HG03060 (cell line): Measurements from ENCODE around the gene GNG14.
"Not testable (repeated sequence)": the region's sequence is repeated elsewhere in the genome, so short reads cannot be mapped to it uniquely, and the experiment has no call there.

Source experiments
- ATAC-seq: cut with Tn5 transposase; IDR thresholded peaks from one replicate; pipeline ENCODE4 v1.9.1; 2021; ENCODE audit warnings: low read depth, moderate number of reproducible peaks; ENCODE audit not compliant: unreplicated experiment

Gene GNG14

DNA sequence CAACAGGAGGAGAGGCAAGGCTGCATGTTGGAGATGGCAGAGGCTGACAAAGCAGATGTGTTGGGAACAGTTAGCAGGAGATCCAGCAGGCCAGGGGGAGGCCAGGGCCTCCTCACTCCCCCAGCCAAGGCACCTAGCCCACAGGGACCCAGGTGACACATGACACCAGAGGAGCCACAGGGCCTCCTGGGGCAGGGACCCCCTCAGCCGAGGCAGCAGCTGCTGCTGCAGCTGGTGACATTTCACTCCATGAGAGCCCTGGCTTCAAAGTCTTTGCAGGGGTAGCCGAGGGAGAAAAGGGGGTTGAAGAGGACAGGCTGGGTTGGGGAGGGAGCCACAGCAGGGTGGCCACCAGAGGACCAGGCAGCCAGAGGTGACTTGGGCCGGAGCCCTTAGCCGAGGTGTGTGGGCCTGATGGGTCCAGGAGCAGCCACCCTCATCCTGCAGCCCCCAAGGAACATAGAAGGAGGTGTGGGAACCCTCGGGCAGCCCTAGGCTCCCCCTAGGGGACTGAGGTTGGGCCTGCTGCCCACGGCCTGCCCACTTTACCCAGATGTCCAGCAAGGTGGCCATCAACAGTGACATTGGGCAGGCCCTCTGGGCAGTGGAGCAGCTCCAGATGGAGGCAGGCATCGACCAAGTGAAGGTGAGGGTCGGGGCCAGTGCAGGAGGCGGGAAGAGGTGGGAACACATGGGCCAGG, at the start of gene GNG14:
TSS of gene GNG14 (plus strand) at position 503 of the 701 bp plus-strand sequence. CDS start at position 554, 51 bp downstream.
- ATAC-seq: no peak

DNA sequence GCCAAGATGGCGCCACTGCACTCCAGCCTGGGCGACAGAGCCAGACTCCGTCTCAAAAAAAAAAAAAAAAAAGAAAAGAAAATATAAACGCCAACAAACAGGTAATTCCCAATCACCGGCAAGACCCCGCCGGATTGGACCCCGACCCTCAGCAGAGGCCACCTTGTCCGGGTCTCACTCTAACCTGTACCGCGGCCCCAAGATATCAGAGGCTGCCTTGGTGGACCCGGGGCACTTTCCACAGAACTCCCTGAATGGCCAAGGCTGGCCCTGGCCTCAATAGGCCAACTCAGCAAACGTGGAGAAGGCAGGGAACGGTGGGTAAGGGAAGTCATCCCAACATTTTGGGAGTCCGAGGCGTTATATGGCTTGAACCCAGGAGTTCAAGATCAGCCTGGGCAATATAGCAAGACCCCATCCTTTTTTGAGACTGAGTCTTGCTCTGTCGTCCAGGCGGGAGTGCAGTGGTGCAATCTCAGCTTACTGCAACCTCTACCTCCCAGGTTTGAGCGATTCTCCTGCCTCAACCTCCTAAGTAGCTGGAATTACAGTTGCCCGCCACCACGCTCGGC, 49.1 kb upstream of the GNG14 start:
- ATAC-seq: no peak

DNA sequence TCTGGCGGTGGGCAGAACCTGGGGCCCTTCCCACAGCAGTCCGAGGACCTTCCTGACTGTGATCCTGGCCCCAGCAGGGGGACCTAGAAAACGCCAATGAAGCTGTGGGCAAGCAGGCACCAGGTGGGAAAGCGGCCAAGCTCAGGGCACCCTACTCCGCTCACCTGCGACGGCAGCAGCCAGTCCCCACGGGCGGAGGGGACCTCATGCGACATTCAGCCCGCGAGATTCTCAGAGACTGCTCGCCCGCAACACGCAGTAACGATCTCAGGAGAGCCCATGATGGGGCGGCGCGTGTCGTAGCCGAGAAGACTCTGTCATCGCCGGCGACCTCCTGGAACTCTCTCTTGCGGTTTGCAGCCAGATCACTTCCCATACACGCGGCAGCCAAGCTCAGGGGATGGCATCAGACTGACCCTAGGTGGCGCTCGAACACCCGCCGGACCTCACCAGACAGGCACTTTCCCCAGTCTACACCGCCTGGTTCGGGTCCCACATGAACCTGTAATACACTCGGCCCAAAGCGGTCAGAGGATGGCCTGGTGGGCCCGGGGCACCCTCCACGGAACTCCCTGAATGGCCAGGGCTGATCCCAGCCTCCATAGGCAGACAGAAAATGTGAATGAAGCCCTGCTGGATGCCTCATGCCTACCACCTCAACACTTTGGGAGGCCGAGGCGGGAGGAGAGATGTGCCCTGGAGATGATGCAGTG, 47.7 kb upstream of the GNG14 start:
- ATAC-seq: no peak

DNA sequence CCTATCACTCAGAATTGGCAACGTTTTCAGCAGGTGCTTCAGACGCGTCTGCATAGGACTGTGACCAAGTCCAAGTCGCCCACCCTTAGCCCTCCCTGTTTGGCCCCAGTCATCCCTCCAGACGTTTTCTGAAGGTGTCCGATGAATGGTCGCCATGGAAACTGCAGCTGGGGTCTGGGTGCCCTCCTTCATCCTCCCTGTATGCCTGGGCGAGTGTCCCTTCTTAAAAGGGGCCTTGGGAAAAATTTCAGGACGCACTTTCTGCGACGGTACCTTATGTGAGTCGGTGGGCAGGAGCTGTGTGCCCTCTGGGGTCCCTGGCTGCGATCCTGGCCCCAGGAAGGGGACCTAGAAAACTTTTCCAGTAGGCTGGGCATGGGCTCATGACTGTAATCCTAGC, 46.3 kb upstream of the GNG14 start:
- ATAC-seq: no peak

DNA sequence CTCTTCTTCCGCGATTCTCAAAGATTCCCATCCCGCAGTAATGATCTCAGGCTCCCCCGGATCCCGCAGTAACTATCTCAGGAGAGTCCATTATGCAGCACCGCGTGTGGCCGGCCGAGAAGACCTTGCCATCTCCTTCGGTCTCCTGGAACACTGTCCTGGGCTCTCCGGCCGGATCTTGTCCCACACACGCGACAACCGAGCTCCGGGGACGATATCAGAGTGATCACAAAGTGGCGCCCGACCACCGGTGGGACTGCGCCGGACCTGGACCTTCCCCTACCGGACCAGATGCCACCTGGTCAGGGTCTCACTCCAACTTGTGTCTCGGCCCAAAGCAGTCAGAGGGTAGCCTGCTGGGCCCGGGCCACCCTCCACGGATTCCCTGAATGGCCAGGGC, 45.3 kb upstream of the GNG14 start:
- no peak for ATAC-seq

DNA sequence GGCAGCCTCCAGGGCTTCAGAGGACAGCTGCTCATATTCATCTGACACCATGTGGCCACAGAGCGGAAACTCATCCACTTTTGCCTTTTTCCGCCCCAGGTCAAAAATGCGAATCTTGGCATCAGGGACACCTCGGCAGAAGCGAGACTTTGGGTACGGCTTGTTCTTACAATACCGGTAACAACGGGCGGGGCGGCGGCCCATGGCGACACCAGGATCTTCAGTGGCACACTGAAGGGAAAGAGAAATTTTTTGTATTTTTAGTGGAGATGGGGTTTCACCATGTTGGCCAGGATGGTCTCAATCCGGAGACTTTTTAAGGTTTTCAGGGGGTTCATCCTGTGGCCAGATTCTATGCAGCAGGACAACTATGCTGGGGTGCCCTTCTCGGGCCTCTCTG, 44.1 kb upstream of the GNG14 start:
- ATAC-seq: not testable (repeated sequence)

DNA sequence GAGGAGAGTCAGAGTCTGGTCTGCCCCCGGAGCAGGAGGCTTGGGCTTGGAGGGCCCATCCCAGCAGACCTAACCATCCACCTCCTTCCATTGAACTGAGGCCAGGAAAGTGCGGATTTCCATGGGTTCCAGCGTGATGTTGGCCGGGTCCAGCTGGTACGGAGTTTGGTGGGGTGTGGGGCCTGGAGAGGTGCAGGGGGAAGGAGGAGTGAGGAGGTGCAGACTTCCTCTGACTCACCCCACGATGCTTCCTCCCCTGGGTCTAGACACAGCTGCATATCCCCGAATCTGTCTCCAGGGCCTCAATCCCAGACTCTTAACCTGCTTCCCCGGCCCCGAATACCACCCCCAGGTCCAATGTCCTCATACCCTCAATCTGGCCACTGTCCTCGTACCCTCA, 41.2 kb upstream of the GNG14 start:
- ATAC-seq: no peak

DNA sequence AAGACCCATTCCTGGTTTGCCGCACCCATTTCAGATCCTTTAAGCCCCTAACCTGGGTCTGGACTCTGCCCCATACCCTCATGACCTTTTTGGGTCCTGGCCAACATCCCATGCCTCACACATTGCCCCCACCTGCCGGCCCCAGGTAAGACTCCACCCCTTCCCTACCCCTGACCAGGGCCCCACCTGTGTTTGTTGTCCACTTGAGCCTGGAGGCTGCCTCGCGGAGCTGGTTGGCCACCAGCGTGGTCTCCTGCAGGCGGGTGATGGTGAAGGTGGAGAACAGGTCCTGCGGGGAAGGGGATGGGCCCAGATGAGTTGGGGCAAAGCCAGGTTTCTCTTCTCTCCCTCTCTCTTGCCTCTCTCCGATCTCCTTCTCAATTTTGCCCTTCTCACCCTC, 40.8 kb upstream of the GNG14 start:
- ATAC-seq: no peak

DNA sequence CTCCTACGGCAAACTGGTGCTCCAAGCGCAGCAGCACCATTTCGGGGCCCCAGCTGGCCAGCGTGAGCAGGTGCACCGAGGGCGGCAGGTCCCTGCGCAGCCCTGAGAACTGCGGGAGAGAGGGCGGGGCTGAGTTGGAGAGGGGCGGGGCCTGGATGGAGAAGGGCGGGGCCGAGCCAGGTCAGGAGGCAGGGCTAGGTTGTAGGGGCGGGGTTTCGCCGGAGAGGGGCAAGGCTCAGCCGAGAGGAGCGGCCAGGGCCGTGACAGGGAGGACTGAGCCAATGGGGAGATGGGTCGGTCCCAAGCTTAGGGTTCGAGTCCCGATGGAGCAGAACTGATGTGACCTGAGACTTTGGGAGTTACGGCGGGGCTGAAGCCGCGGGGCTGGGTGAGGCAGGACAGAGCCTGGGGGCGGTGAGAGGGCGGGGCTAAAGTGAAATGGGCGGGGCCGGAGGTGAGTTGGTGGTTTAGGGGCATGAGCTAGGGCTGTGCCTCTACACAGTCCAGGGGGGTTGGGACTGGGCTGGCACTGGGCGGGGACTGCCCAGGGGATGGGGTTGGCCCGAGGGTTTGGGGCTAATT, 40.2 kb upstream of the GNG14 start:
- ATAC-seq: no peak

DNA sequence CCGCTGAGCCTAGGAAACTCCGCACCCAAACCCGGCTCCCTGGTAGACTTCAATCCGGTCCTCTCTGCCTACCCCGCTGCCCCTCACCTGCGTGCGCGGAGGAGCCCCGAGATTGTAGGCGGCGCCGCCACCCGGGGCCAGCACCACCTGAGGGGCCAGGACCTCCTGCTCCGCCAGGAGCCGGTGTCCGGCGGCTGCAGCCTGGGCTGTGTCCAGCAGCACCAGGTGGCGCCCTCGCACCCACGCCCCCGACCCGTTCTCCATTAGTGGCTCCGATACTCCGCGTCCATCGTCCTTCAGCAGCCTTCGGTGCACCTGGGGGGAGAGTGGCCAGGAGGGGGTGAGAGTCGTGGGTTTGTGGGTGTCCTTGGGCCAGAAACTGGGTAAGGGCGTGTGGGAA, 39.7 kb upstream of the GNG14 start:
- no peak for ATAC-seq

DNA sequence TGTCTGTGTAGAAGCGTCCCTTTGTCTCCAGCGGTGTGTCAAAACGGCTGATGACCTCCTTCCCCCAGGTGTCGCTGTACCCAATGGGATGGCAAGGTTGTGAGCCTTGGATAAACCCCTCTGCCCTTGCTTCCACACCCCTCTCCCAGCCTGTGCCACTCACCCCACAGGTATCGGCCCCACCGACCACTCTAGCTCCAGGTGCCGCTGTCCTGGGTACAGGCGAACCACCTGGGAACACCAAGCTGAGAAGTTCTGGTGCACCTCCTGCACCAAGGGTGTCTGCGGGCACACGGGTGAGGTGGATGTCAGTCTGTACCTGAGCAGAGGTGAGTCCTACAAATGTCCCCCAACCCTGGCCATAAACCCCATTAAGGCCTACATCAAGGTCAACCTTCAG, 37.9 kb upstream of the GNG14 start:
- ATAC-seq: no peak

DNA sequence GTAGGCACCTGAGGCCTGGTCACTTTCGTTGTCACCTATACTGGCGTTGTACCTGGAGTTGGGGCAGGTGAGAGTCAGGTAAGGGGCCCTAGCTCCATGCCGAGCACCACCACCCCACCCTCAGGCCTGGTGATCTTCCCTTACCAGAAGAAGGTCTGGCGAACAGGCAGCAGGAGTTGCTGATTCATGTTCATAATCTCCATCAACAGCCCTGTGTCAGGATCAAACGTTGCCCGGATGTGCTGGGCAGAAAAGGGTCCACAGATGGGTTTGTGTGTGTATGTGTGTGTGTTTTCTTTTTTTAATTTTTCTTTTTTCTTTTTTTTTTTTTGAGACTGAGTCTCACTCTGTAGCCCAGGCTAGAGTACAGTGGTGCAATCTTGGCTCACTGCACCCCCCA, 35.6 kb upstream of the GNG14 start:
- ATAC-seq: no peak

DNA sequence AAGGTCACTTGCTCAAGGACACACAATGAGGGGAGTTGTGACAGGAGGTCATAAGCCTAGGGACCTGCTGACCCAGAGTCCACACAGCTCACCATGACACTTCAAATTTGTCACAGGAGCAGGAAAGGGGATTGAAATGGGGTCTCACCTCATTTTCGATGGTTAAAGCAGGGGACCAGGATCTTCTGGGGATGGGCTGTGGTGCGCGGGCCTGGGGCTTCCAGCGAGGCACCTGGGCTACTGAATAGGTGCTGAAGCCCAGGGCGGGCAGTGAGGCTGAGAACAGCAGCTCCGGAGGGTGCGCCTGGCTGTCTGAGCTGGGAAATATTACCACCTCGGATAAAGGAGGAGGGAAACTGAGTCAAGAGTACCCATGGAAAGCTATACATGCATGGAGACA, 32.3 kb upstream of the GNG14 start:
- no peak for ATAC-seq

DNA sequence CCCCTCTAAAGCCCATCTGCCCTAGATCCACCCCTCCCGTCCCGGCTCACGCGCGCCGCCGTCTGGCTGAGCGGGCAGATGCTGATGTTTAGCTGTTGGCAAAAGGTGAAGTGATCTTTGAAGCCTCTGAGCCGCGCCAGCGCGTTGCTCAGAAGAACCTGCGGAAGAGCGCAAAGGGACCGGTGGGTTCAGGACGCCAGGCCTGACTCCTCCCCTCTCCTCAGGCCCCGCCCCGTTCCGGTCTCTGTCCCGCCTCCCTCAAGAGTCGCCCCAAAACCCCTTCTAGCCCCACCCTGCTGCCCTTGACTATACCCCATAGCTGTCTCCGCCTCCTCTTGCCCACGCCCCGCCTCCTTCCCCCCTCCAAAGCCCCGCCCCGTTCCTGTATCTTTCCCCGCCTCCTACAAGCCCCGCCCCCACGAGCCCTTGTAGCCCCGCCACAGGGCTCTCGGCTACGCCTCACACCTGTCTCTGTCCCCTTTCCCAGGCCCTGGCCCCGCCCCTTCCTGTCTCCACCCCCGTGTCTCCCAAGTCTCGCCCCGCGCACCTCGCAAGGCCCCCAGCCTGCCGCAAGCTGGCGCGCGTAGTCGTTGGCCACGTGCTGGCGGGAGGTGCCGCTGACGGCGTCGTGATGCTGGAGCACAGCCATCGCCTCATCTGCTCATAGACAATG, 30.8 kb upstream of the GNG14 start:
- ATAC-seq: no peak

DNA sequence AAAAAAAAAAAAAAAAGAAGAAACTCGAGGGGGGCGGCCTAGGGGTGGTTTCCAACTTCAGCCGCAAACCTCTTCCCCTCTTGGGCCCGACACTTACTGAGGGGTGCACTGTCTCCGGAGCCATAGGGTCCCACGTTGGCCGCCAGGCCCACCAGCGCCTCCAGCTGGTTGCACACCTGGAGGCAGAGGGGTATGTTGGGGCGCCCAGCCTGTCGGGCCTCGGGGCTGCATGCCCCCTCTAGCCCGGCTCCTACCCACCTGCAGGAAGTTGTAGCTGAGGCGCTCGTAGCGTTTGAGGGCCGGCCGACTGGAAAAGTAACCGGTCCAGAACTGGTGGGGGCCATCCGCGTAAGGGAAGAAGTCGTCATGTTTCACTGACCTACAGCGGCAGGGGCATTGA, 29.8 kb upstream of the GNG14 start:
- no peak for ATAC-seq

DNA sequence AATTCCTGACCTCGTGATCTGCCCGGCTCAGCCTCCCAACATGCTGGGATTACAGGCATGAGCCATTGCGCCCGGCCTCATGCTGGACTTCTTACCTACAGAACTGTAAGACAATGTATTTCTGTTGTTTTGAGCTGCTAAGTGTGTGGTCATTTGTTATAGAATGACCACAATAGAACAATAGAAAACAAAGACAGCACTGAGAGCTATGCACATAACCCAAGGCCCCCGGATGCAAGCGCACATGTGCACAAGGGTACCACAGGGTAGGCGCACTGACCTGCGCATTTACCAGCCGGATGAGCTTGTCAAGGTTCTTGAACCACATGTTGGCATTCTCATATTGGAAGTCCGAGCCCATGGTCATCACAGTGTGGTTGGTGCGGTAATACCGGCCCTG, 26.8 kb upstream of the GNG14 start:
- ATAC-seq: no peak

DNA sequence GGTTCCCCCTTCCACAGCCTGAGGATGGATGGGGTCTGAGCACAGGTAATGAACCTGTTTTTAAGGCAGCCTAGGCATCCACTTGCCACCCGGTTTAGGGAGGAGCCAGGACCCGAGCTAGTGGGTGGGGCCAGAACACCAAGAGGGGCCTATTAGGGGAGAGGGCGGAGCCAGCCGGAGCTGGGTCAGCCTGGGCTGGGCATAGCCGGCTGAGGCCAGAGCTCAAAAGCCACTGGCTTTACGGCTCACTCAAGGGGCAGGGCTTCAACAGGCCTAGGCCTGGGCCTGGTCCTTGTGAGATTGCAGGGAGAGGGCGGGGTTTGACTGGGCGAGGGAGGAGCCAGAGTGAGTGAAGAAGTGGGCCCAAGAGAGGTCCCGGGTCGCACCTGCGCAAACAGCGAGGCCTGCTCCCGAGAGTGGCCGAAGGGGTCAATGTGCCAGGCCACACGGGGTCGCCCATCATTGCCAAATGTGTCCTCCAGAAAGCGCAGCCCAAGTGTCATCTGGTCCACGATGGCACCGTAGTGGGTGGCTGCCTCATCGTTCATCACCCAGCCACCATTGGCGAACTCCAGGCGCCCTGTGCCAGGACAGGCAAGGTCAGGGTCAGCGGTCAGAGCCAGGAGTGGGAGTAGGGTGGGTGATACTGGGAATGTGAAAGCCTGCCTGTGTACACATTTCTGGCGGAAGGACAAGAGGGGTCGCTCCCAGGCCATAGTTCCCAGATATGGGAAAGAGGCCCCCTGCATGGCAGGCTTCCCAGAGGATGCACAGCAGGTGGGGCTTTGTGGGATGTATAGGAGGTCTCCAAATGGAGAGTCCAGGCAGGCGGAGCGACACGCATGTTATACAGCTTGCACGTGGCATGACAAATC, 23.2 kb upstream of the GNG14 start:
- no peak for ATAC-seq

DNA sequence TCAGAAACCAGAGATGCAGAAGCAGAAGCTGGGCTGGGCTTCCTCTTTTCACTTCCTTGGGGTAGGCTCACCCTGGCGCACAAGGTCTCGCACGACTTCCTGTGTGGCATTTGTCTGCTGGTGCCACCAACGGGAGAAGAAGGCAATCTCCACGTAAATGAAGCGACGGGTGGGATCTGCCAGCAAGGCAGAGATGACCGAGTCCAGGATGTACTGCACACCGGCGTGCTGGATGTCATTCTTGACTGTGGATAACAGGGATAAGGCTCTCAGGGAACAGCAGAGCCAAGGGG, 22.6 kb upstream of the GNG14 start:
- no peak for ATAC-seq

DNA sequence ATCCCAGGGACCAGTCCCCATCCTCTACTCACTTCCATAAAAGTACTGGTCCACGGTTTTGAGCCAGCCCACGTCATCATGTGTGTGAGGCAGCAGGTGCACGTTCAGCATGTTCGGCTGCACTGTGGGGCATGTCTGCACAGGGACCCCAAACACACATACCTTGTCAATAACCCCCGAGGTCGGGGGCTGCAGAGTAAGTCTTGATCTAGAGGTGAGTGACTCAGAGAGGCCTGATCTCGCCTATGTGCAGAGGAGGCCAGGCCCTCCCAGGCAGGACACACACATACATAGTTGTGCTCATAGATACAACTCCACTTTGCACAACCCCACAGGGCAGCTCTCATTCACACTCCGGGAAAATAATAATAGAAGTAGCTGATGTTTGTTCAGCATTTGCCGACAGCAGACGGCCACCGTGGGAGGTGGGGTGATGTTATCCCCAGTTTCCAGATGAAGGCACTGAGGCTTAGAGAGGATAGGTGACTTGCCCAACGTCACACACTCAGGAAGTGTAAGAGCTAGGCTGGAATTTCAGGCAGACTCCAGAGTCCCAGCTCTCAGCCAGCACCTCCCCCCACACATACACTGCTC, 22.0 kb upstream of the GNG14 start:
- ATAC-seq: no peak
